ENCODE data around the gene NTSR1. TPM values are rescaled to one million over a fixed set of nuclear protein-coding genes. Genes with fewer than 3 reads are reported as not detected.
A peak's percentile ranks its signal among the peaks of the same experiment; 100 is the strongest.

NTSR1 gene
- total RNA-seq, 1 donor from 2014 or later, result 0.26 TPM

DNA sequence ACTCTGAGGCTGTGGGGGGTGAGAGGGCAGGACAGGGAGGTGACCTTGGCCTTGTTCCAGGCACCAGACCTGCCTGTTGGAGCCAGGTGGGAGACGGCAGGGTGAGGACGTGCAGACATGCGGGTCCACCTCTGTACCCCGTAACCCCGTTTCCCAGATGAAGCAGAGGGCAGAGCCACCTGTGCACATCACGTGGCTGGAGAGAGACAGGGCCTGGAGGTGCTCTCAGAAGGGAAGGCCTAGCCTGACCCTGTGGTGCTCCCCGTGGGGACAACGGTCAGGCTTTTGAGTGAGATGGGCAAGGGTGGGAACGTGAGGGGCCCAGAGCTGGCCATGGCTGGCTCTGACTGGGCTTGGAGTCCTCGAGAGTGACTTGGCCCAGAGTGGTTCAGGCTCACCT is 6.6 kb downstream of the NTSR1 start:
- H3K36me3 ChIP-seq, result no peaks in the 10 kb centered on the region
- no peaks in the 10 kb centered on the region for H3F3A ChIP-seq (ENCODE audit: low read depth)
- no peaks in the 10 kb centered on the region for H3K79me2 ChIP-seq (ENCODE audit: low read depth)
- Mint-ChIP-seq H3K27me3 (ENCODE audit: insufficient read depth, low read depth) (peaks cover 26% of the 10 kb centered on the region), H3K36me3 (no peaks in the 10 kb centered on the region), H3K27ac (no peak overlapping the region), H3K9me3 (peaks cover 8% of the 10 kb centered on the region), H3K4me3 (no peak overlapping the region), H3K4me1 (peaks cover 16% of the 10 kb centered on the region)
- H3K27me3 ChIP-seq, result peaks cover 55% of the 10 kb centered on the region
- H3K27ac ChIP-seq, result no peak overlapping the region
- H3K9ac ChIP-seq, result no peak overlapping the region
- H3K4me3 ChIP-seq, result no peak overlapping the region
- DNase-seq (ENCODE audit: low spot score), result no peak
- H4K20me1 ChIP-seq (ENCODE audit: low read depth), result peaks cover under 1% of the 10 kb centered on the region
- no peak overlapping the region for H3K4me2 ChIP-seq
- H3K9me3 ChIP-seq (ENCODE audit: low read depth), result no peaks in the 10 kb centered on the region
- H2AFZ ChIP-seq (replicated peaks), result no peak overlapping the region
- no peaks in the 10 kb centered on the region for H3K4me1 ChIP-seq
- TF ChIP-seq CTCF (IDR thresholded peaks at IDR 0.05) (no peak), EZH2phosphoT487 (IDR thresholded peaks at IDR 0.05) (no peak), EZH2 (IDR thresholded peaks at IDR 0.05) (no peak)

GRCh38 chr20:62716198-62716940 is 7.7 kb downstream of the NTSR1 start:
- peaks cover 13% of the 10 kb centered on the region for H3K9me3 Mint-ChIP-seq
- no peaks in the 10 kb centered on the region for H4K20me1 ChIP-seq (ENCODE audit: low read depth)
- TF ChIP-seq CTCF (IDR thresholded peaks at IDR 0.05) (no peak), EZH2 (IDR thresholded peaks at IDR 0.05) (no peak), EZH2phosphoT487 (IDR thresholded peaks at IDR 0.05) (no peak)
- H3K4me1 Mint-ChIP-seq, result peaks cover 16% of the 10 kb centered on the region
- no peaks in the 10 kb centered on the region for H3K36me3 Mint-ChIP-seq
- H3K4me1 ChIP-seq, result no peaks in the 10 kb centered on the region
- H2AFZ ChIP-seq (replicated peaks), result no peak overlapping the region
- H3K27me3 Mint-ChIP-seq (ENCODE audit: insufficient read depth, low read depth), result peaks cover 22% of the 10 kb centered on the region
- peaks cover 8% of the 10 kb centered on the region for H3K9me3 ChIP-seq (ENCODE audit: low read depth)
- H3F3A ChIP-seq (ENCODE audit: low read depth), result no peaks in the 10 kb centered on the region
- no peak overlapping the region for H3K9ac ChIP-seq
- no peaks in the 10 kb centered on the region for H3K36me3 ChIP-seq
- H3K27ac ChIP-seq, result no peak overlapping the region
- H3K27ac Mint-ChIP-seq, result peak overlapping the region; percentile 72
- peaks cover 43% of the 10 kb centered on the region for H3K27me3 ChIP-seq
- H3K4me3 Mint-ChIP-seq, result no peak overlapping the region
- DNase-seq (ENCODE audit: low spot score), result no peak
- H3K4me2 ChIP-seq, result no peak overlapping the region
- no peaks in the 10 kb centered on the region for H3K79me2 ChIP-seq (ENCODE audit: low read depth)
- H3K4me3 ChIP-seq, result no peak overlapping the region

GRCh38 chr20:62716941-62717310 is 8.3 kb downstream of the NTSR1 start:
- TF ChIP-seq CTCF (IDR thresholded peaks at IDR 0.05) (no peak), EZH2 (IDR thresholded peaks at IDR 0.05) (no peak), EZH2phosphoT487 (IDR thresholded peaks at IDR 0.05) (no peak)
- Histone ChIP-seq H3K4me3 (no peak overlapping the region), H3K4me1 (no peaks in the 10 kb centered on the region), H3K27me3 (peaks cover 38% of the 10 kb centered on the region), H3K9ac (no peak overlapping the region), H3K79me2 (ENCODE audit: low read depth) (no peaks in the 10 kb centered on the region), H3K4me2 (no peak overlapping the region), H4K20me1 (ENCODE audit: low read depth) (no peaks in the 10 kb centered on the region), H3K27ac (no peak overlapping the region), H3K9me3 (ENCODE audit: low read depth) (peaks cover 8% of the 10 kb centered on the region), H2AFZ (replicated peaks) (no peak overlapping the region), H3K36me3 (no peaks in the 10 kb centered on the region), H3F3A (ENCODE audit: low read depth) (no peaks in the 10 kb centered on the region)
- Mint-ChIP-seq H3K4me1 (peaks cover 16% of the 10 kb centered on the region), H3K4me3 (no peak overlapping the region), H3K9me3 (peaks cover 18% of the 10 kb centered on the region), H3K27ac (no peak overlapping the region), H3K36me3 (no peaks in the 10 kb centered on the region), H3K27me3 (ENCODE audit: insufficient read depth, low read depth) (peaks cover 22% of the 10 kb centered on the region)
- DNase-seq (ENCODE audit: low spot score), result no peak

All from neural progenitor cell (in vitro differentiated cells).